Vagina (tissue), 2 donors: ENCODE results near the gene RFPL4A.

Experiments used
- POLR2A ChIP-seq, 2 donors: fragments of 450-650 bp; IDR thresholded peaks; one replicate each; pipeline ENCODE4 v1.6.1; 2017; ENCODE audit warnings: antibody characterized with exemption in 2 of 2, mild to moderate bottlenecking in 2 of 2, moderate library complexity in 2 of 2
- POLR2AphosphoS5 ChIP-seq, 2 donors: sonication (generic); formaldehyde crosslinking; IDR thresholded peaks; one replicate each; pipeline ENCODE4 v1.9.0; 2017; ENCODE audit warnings: antibody characterized with exemption in 2 of 2, mild to moderate bottlenecking in 2 of 2, low read depth in 1 of 2; ENCODE audit not compliant: insufficient read depth in 1 of 2
- TF ChIP-seq, protein P1 (sequence below), 3 experiments: fragments of 450-650 bp in 2 of 3; fragments of 200-600 bp in 1 of 3; sonication (generic) in 1 of 3; IDR thresholded peaks; one replicate each; pipeline ENCODE4 v1.5.1; 2017 to 2019; ENCODE audit warnings: antibody characterized with exemption in 3 of 3, mild to moderate bottlenecking in 2 of 3, moderate library complexity in 2 of 3

DNA sequence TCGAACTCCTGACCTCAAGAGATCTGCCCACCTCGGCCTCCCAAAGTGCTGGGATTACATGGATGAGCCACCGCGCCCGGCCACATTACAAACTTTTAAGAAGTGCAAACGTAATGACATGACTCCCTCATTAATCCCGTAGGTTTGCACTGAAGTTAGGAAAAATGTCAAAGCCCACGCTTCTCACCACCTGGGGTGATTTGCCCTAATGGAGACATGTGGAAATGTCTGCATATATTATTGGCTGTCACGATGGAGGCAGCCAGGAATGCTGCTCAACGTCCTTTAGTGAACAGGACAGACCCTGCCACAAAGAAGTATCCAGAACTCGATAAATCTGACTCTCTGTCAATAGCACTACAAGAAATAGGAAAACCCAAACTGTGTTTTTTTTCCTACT, 41.6 kb upstream of the RFPL4A start:
- TF ChIP-seq, protein P1, sequence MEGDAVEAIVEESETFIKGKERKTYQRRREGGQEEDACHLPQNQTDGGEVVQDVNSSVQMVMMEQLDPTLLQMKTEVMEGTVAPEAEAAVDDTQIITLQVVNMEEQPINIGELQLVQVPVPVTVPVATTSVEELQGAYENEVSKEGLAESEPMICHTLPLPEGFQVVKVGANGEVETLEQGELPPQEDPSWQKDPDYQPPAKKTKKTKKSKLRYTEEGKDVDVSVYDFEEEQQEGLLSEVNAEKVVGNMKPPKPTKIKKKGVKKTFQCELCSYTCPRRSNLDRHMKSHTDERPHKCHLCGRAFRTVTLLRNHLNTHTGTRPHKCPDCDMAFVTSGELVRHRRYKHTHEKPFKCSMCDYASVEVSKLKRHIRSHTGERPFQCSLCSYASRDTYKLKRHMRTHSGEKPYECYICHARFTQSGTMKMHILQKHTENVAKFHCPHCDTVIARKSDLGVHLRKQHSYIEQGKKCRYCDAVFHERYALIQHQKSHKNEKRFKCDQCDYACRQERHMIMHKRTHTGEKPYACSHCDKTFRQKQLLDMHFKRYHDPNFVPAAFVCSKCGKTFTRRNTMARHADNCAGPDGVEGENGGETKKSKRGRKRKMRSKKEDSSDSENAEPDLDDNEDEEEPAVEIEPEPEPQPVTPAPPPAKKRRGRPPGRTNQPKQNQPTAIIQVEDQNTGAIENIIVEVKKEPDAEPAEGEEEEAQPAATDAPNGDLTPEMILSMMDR (IDR thresholded peaks at IDR 0.05) = no peak
- no peak for TF ChIP-seq POLR2AphosphoS5 (IDR thresholded peaks at IDR 0.05; ENCODE audit: insufficient read depth in 1 of 2, low read depth in 1 of 2)
- TF ChIP-seq POLR2A (IDR thresholded peaks at IDR 0.05) = no peak
